GM18519 (cell line): Measurements from ENCODE around the gene GOLGA1.
"Not testable (repeated sequence)": the region's sequence is repeated elsewhere in the genome, so short reads cannot be mapped to it uniquely, and the experiment has no call there.

Source experiments
- ATAC-seq: cut with Tn5 transposase; IDR thresholded peaks from one replicate; pipeline ENCODE4 v1.9.1; 2021; ENCODE audit warnings: mild to moderate bottlenecking, moderate library complexity; ENCODE audit not compliant: unreplicated experiment, low FRiP score

GOLGA1 gene

GRCh38 chr9:124861342-124862229, 79.3 kb downstream of the GOLGA1 start, which contains the start of the genes ARPC5L and RPL35:
Gene ARPC5L, plus strand, starts transcription at chr9:124862130. Its CDS starts 7,161 bp downstream, at chr9:124869291.
Gene RPL35, minus strand, starts transcription at chr9:124861957. Its CDS starts 45 bp downstream, at chr9:124861912.
- ATAC-seq, result peak; percentile 78

GRCh38 chr9:124860582-124861341, 80.1 kb downstream of the GOLGA1 start:
- no peak for ATAC-seq

- no peak for ATAC-seq
These were observed 80.9 kb downstream of the GOLGA1 start for GRCh38 chr9:124859803-124860581.

GRCh38 chr9:124858330-124859046, 82.4 kb downstream of the GOLGA1 start:
- no peak for ATAC-seq

GRCh38 chr9:124857533-124858162, 83.2 kb downstream of the GOLGA1 start:
- no peak for ATAC-seq

GRCh38 chr9:124855944-124856765, 84.7 kb downstream of the GOLGA1 start:
- no peak for ATAC-seq

- ATAC-seq, result no peak
These were observed 85.3 kb downstream of the GOLGA1 start for GRCh38 chr9:124855566-124855943.

GRCh38 chr9:124854822-124855221, 86.1 kb downstream of the GOLGA1 start:
- ATAC-seq, result no peak

- no peak for ATAC-seq
These were observed 86.7 kb downstream of the GOLGA1 start for GRCh38 chr9:124854161-124854560.

- ATAC-seq, result no peak
These were observed 87.2 kb downstream of the GOLGA1 start for GRCh38 chr9:124853605-124854143.

- no peak for ATAC-seq
These were observed 87.9 kb downstream of the GOLGA1 start, which contains the start of gene WDR38 for GRCh38 chr9:124852829-124853531. Gene WDR38, plus strand, starts transcription at chr9:124853460. Its CDS starts 72 bp downstream, at chr9:124853532.

- no peak for ATAC-seq
These were observed 88.6 kb downstream of the GOLGA1 start for GRCh38 chr9:124852121-124852828.

- ATAC-seq, result no peak
These were observed 91.1 kb downstream of the GOLGA1 start for GRCh38 chr9:124849801-124850200.

GRCh38 chr9:124846969-124847368, 93.9 kb downstream of the GOLGA1 start:
- no peak for ATAC-seq

GRCh38 chr9:124846467-124846866, 94.4 kb downstream of the GOLGA1 start:
- not testable (repeated sequence) for ATAC-seq

GRCh38 chr9:124844291-124844690, 96.6 kb downstream of the GOLGA1 start:
- no peak for ATAC-seq

GRCh38 chr9:124843456-124844034, 97.3 kb downstream of the GOLGA1 start:
- no peak for ATAC-seq
